GM12891 (cell line): ENCODE data around the gene ZIC4.

ENCODE experiments used
- POLR2A ChIP-seq: IDR thresholded peaks from 2 replicates; pipeline ENCODE4 v1.6.1; 2011; ENCODE audit warnings: low read depth, low read length, control low read depth
- POLR2AphosphoS5 ChIP-seq: IDR thresholded peaks from 2 replicates; pipeline ENCODE4 v1.6.1; 2011; ENCODE audit warnings: low read depth, low read length, control low read depth
- POU2F2 ChIP-seq: IDR thresholded peaks from 2 replicates; pipeline ENCODE4 v1.6.1; 2011; ENCODE audit warnings: low read depth, mild to moderate bottlenecking, control low read depth, low read length, moderate library complexity
- SPI1 ChIP-seq: IDR thresholded peaks from 2 replicates; pipeline ENCODE4 v1.6.1; 2011; ENCODE audit warnings: low read depth, low read length, control low read depth
- TAF1 ChIP-seq: IDR thresholded peaks from 2 replicates; pipeline ENCODE4 v1.6.1; 2011; ENCODE audit warnings: low read depth, low read length, control low read depth

GRCh38 chr3:147358144-147358992, 48.0 kb downstream of the ZIC4 start:
- TF ChIP-seq POLR2A = no peak
- TF ChIP-seq POLR2AphosphoS5 = no peak
- TF ChIP-seq TAF1 = no peak
- TF ChIP-seq SPI1 = no peak
- TF ChIP-seq POU2F2 = no peak
